Measurements from ENCODE around the gene TMEM140.
A peak's percentile ranks its signal among the peaks of the same experiment; 100 is the strongest.
"Not testable (repeated sequence)": the region's sequence is repeated elsewhere in the genome, so short reads cannot be mapped to it uniquely, and the experiment has no call there.

The TMEM140 gene

DNA sequence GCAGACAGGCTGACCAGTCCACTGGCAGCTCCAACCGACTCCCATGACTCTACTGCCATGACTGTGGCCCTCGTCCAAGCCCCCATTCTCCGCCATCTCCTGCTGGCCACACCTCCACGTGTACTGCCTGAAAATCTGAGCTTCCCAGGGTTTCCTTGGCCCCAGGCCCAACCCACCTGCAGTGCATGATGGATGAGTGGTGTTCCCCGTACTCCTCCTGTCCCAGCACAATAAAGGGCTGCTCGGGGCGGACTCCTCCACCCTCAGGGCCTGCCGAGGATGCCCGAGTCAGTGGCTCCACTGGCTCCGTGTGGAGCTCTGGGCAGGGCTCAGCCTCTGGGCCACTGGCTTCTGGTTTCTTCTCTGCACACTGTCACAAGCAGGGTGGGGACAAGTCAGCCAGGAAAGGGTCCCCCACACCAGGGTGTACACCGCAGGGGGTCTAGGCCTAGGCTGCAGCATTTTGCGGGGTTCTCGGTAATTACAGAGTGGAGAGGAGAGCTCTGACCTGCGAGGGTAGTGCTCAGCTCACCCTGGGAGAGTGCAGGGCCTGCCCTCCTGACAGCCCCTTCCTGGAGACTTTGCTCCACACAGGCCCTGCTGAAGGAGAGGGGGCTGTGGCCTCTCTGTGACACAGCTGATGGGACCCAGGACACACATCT, 48.2 kb downstream of the TMEM140 start:
- DNase-seq, result no peak

- no peak for DNase-seq
Observed at GRCh38 chr7:135197343-135197742, 49.5 kb downstream of the TMEM140 start.

GRCh38 chr7:135197906-135198655, 50.2 kb downstream of the TMEM140 start:
- no peak for DNase-seq

- no peak for DNase-seq
Observed at GRCh38 chr7:135199439-135199838, 51.6 kb downstream of the TMEM140 start.

- DNase-seq, result no peak
Observed at GRCh38 chr7:135200821-135201331, 53.0 kb downstream of the TMEM140 start.

DNA sequence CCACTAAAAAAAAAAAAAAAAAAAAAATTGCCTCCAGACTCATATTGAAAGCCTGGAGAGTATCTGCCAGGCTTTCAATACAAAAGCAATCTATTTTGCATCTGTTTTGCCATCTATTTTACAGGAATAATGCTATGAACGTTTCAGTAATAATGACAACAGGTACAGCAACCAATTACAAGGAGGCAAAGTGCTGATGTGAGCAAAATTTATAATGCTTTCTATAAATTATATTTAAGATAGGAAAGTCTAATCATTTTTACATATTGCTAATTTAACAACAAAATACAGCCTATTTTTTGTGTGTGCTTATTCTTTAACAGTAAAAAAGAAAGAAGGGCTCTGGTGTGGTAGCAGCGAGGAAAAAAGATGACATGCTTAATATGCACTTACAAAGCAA, 53.5 kb downstream of the TMEM140 start:
- DNase-seq, result no peak

DNA sequence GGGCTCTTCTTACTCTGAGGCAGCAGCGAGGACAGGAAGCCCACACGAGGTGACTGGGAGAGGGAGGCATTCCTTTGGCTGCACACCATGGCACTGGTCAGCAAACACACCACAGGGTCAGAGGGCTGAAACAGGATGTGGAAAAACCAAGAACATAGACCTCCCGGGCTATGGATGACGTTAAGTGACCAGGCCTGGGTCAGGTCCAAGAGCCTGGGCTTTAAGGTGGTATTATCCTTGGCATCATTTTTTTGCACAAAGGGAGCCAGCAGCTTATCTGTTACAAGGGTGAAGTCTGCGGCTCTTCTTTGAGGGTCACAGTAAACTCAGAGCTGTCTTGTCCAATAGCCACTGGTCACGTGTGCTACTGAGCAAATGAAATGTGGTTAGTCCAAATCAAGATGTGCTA, 56.5 kb downstream of the TMEM140 start:
- DNase-seq, result no peak

- DNase-seq, result no peak
Observed at GRCh38 chr7:135204876-135205275, 57.0 kb downstream of the TMEM140 start.

- DNase-seq, result no peak
Observed at GRCh38 chr7:135205850-135206249, 58.0 kb downstream of the TMEM140 start.

DNA sequence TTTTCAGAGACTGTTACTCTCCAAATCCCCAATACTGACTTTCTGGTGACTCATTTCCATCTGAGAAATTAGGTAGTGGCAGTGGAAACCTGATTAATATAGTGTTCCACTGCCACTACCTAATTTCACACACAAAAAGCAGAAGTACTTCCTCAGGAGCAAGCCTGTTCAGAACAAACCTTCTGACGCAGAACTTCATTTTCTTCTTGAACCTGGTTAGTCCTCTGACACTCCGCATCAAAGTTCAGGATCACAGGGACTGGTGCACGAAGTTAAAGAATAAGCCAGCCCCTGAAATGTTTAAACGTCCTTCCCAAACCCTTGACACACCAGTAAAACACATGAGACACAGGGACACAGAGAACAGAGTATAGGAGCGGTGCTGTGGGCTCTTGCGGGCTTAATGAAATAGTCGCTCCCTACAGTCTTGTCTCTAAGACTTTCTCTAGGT, 59.1 kb downstream of the TMEM140 start:
- DNase-seq, result no peak

- no peak for DNase-seq
Observed at GRCh38 chr7:135207406-135208101, 59.7 kb downstream of the TMEM140 start.

DNA sequence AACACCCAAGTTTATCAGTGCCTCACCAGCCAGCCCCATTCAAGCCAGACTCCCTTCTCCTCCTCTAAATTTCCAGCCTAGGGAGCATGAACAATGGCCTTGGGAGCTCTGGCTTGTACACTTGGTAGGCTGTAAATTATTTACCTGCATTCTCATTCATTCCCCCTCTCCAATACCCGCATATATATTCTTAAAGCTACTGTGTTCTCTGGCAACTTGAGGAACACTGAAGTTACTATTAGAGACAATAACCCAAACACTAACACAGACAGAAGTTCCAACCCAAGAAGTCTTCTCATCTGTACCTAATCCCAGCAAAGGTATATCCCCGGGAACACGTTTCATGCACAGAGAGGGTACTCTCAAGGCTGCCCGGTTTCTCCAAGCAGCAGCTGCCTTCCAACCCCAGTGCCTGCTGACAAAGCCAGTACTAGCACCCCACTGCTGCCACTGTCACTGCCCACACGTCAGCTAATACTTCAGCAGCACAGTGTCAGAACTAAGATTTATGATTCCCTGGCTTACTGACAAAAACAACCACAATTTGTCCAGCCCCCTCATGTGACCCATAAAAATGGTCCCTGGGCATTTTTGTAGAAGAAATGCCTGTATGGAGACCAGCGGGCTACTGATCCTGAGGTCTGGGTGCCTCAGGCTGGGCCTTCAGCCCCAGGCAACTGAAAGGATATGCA, 60.4 kb downstream of the TMEM140 start:
- no peak for DNase-seq

GRCh38 chr7:135209225-135209834, 61.5 kb downstream of the TMEM140 start:
- no peak for DNase-seq

DNA sequence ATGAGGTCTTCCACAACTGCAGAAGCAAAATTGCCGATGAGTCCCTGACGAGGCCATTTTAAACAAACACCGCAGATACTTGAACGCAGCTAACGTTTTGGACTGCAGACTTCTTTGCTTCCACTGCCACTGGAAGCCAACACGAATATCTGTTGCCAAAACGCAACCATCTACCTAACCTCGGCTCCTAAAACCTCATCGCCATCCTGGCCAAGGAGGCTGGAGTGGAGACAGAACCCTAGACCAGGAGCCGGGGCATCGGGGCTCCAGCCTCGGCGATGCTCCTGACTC, 63.0 kb downstream of the TMEM140 start:
- DNase-seq, result no peak

DNA sequence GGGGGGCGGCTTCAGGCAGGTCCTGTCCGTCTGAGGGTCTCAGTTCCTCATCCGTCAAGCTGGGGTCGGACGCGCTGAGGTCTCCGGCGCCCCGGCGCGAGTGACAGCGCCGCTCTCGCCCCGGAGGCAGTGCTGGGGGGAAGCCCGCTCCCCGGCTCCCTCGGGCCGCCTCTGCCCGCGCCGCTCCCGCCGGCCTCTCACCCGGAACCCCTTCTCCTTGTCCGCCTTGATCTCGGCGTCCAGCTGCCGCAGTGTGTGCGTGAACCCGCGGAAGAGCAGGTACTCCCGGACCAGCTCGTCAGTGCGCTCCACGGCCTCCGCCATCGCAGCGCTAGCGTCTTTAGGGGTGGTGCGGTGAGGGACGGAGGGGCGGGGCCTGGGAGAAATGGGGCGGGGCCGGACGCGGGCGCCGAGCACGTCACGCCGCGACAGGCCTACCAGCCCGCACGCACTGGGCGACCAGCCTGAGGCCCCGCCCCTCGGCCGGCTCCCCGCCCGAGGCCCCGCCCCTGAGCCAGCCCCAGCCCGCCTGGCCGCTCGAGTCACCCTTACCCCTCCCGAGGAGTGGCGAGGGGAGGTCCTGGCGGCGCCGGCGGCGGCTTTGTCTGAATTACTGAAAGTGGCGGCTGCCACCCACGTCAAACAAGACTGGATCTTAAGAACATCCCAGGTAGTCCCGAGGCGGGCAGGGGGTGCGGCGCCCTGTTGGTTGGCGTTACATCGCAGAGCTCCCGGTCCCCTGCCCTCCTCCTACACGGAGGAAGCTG, 63.5 kb downstream of the TMEM140 start, which contains the start of gene WDR91:
Gene WDR91 (minus strand): TSS at position 348 of the 767 bp plus-strand sequence. CDS start 24 bp downstream, at position 324.
- peak; percentile 93 for DNase-seq

DNA sequence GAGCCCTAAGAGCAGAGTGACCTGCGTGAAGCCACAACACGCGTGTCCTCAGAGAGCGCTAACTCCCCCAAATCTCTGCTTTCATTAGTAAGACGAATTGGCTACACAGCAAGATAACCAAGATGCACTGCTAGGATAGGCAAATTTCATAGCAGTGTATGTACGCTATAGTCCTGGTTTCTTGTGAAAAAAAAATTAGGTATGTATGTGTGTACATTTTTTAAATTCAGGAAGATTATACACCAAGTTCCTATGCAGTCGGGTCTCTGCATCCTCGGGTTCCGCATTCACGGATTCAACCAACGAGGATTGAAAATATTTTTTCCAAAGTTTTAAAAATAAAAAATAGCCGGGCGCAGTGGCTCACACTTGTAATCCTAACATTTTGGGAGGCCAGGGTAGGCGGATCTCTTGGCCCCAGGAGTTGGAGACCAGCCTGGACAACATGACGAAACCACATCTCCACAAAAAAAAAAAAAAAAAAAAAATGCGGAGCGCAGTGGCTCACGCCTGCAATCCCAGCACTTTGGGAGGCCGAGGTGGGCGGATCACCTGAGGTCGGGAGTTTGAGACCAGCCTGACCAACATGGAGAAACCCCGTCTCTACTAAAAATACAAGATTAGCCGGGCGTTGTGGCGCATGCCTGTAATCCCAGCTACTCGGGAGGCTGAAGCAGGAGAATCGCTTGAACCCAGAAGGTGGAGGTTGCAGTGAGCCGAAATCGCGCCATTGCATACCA, 64.2 kb downstream of the TMEM140 start:
- not testable (repeated sequence) for DNase-seq

GRCh38 chr7:135213831-135214230, 66.0 kb downstream of the TMEM140 start:
- no peak for DNase-seq

DNA sequence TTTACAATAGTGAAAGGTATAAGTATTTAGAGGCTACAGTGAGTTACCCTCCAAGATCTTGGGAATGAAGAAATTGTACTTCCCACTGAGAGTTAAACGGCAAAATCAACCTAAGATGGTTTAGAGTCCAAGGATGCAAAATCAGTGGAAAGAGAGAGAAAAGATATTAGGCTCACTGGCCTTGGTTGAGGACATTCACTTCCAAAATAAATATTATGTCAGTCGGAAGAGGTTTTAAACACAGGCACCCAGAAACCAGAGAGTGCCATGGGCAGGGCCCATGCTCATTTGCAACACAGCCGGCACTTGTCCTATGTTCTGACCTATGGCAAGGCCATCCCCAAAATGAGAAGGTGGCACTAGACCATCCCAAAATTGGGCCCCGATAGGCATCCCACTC, 67.3 kb downstream of the TMEM140 start:
- DNase-seq, result no peak

DNA sequence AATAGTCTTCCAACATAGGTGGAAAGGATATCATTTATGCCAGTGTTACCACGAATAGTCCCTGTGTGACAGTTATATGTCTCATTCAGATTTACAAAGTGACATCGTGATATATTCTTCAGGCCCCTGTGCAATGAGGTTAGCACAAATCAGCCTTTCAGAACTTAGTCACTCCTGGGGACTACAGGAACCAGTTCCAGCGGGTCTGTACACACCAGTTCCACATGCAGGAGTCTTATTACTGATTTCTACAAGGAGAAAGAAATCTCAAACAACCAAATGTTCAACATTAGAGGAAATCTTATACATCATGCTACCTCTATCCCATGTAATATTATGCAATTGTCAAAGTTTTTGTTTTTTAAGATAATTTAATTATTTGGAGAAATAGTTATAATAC, 67.8 kb downstream of the TMEM140 start:
- DNase-seq, result no peak

Data from effector CD4-positive, alpha-beta T cell (primary cell).